A172 (cell line): ENCODE results near the gene ZNF605. TPM values are rescaled to one million over a fixed set of nuclear protein-coding genes. Genes with fewer than 3 reads are reported as not detected.
A peak's percentile ranks its signal among the peaks of the same experiment; 100 is the strongest.
"Not testable (repeated sequence)": the region's sequence is repeated elsewhere in the genome, so short reads cannot be mapped to it uniquely, and the experiment has no call there.

Source experiments
- DNase-seq: peaks from one replicate; pipeline ENCODE4 v3.0.0-alpha.2; 2015; ENCODE audit warnings: low spot score
- total RNA-seq: library from RNA; depleted of rRNA; stranded (reverse); fragments of >200 nt; shearing (Covaris generic); gene quantifications from 2 replicates; pipeline ENCODE4 v1.2.3, GENCODE V29; 2014; rRNA removed

ZNF605 gene
- total RNA-seq, 1 experiment from 2014 or later, result 4.0 TPM

DNA sequence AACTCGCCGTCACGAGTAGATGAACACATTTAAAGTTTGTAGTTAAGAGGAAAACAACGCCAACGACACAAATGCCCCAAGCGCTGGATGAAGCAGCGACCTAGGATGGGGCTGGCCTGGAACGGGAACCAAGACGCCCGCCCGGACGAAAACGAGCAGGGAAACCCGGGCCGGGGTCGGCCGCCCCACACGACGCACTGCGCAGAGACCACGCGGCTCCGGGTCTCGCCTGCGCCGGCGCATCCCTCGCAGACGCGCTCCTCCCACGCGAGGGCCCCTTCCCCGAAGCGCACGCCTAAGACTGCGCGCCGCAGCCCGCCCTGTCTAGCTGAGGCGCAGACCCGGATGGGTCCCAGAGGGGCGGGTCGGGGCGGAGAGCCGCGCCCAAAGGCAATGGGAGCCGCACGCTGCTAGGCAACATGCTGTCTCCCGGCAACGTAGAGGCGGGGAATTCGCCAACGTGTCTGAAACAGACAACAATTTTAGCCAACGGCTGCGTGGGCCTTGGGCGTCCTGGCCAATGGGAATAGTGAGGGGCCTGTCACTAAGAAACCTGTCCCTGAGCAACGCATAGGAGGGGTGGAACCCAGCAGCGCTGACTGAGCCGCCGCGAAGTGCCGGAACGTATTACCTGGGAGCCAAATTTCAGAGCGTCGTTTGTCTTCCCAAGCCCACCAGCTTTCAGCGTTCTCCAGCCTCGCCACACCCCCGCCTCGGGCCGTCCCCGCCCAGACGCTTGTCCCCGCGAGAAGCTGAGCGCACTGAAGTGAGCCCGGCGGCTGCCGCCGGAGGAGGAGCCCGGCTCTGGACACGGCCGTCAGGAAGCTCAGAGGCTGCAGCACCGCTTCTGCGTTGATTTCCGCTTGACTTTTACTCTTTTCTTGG is 47.7 kb downstream of the ZNF605 start:
- DNase-seq, result no peak

DNA sequence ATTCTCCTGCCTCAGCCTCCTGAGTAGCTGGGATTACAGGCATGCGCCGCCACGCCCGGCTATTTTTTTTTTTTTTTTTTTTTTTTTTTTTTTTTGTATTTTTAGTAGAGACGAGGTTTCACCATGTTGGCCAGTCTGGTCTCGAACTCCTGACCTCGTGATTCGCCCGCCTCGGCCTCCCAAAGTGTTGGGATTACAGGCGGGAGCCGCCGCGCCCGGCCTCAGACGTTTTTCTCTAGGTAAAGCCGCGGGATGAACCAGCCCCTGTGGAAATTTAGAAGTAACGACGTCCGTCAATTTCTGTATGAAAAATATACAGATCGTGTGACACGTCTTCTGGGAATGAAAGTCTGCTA is 48.3 kb downstream of the ZNF605 start:
- DNase-seq, result not testable (repeated sequence)

DNA sequence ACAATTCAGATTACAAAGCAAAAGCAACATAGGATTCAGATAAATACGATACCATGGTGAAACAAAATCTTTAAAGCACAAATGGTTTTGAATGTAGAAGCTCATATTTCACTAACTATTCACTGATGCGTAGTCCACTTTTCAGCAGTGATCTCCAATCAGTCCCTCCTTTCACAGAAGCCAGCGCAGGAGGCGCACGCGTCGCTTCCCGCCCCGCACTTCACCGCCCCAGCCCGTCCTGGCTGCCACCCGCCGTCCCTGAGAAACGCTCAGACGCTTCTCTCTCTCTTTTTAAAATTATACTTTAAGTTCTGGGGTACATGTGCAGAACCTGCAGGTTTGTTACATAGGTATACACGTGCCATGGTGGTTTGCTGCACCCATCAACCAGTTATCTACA is 48.9 kb downstream of the ZNF605 start:
- DNase-seq, result no peak

DNA sequence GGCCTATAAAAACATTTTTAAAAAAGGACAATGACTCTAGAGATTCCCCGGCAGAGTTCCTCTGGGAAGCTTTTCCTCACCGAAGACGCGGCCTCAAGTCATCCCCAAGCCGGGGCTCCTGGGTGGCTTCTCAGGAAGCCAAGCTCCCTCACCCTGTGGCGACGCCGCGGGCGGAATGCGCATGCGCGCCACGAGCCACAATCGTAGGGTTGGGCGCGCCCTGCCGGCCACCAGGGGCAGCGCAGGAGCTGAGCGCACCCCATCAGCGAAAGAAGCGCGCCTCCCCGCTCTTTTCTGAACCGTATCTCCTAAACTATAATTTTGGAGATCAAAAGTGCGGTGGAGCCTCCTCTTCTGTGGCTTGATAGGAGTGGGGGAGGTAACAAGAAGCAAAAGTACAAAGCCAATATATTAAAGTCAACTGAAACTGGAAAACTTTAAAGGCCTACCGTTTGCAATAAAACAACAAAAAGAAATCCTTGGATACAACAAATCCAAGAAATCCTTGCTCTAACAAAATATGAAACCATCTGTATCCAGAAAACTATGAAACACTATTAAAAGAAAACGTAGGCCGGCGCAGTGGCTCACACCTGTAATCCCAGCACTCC is 51.3 kb downstream of the ZNF605 start:
- DNase-seq, result no peak

DNA sequence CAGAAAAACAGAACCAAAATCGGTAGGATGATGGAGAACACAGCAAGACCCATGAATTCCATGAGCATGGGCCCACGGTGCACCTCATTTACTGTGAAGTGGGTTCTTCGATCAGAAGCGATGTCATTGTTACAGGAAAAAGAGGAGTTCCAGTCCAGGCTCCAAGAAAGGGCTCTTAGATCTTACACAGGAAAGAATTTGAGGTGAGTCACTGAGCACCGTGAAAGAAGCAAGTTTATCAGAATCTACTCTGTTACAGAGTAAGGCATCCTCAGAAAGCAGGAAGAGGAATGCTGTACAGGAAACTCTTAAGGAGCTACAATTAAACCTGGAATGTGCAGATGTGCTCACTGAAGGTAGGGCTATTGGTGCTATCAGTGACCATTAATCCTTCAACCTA is 57.1 kb downstream of the ZNF605 start:
- DNase-seq, result no peak

DNA sequence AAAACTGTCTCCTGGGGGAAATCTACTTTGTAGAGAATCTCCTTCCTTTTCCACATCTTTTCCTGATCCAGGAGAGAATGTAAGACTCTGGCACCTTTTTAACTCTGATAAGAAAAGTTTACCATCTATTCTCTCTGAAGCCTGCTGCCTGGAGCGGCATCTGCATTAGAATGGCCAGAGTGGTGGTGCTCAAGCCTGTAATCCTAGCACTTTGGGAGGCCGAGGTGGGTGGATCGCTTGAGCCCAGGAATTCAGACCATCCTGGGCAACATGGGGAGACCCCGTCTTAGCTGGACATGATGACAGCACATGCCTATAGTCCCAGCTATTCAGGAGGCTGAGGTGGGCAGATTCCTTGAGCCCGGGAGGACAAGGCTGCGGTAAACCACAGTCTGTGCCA is 67.3 kb downstream of the ZNF605 start:
- DNase-seq, result no peak

DNA sequence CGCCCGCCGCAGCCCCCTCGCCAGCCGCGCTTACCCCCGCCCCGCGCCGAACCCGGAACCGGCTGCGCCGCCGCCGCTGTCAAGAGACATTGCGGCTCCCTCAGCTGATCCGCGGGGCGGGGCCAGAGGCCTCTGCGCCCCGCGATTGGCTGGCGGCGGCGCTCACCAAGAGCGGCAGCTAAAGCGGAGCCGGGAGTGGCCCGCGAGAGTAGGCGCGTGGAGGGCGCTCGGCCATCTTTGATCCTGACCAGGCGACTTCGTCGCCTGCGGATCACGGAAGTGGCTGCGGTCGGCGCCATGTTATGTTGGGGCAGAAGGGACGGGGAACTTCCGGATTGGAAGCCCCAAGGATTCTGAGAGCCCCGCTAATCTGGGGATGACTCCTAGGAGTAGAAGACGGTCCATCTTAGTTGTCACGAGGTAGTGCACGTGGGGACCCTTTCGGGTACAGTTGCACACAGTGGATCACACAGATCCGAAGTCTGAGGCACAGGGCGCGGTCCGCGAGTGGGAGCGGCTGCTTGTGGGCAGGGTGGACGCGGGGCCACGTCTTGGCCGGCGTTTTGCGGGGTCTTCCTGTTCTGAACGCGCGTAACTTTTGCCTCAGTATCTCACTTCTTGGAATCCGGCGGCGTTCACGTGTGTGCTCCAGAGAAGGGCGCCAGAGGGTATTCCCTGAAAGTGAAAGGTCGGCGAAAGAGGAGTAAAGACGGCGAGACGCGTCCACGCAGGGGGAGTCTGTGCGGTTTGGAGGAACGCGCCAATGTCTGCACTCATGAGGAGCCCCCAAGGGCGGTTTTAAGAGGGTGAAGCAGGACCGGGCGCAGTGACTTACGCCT is 68.4 kb downstream of the ZNF605 start, which contains the start of gene CHFR:
Gene CHFR, minus strand, starts transcription at position 93 of the 839 bp plus-strand sequence. CDS start 277 bp downstream, outside the sequence.
- peak; percentile 87 for DNase-seq

DNA sequence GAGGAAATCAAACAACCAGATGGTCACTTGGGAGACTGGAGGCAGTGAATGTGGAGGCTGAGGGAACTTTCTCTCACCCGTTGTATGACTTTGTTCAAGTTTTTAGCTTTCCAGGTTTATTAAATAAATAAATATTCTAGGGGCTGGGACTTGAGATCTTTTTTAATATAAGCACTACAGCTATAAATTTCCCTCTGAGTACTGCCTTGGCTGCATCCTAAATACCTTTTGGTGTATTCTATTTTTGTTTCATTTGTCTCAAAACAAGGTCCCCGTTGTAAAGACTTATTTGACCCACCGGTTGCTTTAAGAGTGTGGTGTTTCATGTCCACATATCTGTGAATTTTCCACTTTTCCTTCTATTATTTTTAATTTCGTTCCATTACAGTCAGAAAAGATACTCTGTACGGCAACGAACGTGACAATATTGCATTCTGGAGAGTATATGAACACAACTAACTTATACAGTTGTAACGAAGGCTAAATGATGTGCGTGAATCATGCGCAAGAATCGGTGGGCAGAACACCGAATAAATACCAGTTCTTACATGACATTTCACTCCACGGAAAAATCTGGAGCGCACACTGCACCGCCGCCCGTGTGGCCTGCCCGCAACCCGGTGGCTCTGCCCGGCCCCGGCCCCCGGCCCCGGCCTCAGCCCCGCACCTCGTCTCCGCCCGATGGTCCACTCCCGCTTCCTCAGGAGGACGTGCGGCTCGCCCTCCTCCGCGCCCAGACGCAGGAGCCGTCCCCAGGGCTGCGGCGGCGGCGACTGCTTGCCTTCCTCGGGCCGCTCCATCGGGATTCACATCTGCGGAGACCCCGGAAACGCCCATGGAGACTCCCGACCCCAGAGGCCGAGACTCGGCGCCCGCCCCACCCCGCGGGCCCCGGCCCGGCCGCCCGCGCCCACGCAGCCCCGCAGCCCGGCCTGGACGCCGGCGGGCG is 69.3 kb downstream of the ZNF605 start:
- no peak for DNase-seq

DNA sequence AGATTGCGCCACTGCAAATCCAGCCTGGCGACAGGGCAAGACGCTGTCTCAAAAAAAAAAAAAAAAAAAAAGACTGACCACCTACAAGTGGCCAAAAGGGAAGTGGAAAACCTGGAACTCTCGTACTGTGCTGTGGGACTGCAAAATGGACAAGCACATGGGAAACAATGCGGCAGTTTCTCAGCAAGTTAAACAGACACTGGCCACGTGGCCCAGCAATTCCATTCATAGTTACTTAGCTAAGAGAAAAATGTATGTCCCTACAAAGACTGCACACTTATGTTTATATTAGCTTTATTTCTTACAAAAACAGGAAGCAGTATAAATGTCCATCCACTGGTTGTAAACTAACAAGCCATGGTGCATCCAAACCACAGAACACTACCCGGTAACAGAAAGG is 74.3 kb downstream of the ZNF605 start:
- DNase-seq, result no peak

DNA sequence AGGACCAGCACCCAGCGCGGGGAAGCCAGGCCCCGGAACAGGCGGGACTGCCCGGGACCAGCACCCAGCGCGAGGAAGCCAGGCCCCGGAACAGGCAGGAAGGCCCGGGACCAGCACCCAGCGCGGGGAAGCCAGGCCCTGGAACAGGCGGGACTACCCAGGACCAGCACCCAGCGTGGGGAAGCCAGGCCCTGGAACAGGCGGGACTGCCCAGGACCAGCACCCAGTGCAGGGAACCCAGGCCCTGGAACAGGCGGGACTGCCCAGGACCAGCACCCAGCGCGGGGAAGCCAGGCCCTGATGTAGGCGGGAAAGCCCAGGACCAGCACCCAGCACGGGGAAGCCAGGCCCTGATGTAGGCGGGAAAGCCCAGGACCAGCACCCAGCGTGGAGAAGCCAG is 81.5 kb downstream of the ZNF605 start:
- DNase-seq, result not testable (repeated sequence)

DNA sequence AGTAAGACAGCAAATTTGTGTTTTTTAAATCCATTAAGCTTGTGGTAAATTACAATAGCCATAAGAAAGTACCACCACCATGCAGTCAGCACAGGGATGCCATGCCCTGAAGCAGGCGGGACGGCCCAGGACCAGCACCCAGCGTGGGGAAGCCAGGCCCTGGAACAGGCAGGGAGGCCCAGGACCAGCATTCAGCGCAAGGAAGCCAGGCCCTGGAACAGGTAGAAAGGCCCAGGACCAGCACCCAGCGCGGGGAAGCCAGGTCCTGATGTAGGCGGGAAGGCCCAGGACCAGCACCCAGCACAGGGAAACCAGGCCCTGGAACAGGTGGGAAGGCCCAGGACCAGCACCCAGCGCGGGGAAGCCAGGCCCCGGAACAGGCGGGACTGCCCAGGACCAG is 81.9 kb downstream of the ZNF605 start:
- DNase-seq, result no peak

DNA sequence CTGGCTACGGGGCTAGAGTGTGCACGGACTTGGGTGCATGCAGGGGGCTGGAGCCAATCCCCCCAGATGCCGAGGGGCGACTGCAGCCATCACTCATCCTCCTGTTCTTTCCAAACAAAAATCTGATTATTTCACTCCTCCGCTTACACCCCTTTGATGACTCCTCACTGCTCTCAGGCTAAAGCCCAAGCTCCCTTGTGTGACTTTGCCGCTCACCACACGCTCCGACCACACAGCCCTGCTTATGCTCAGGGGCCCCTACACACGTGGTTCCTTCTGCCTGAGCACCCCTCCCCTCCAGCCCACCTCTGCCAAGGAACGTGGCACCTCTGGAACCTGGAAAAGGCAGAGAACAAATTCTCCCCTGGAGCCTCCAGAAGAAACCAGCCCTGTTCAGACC is 82.4 kb downstream of the ZNF605 start:
- DNase-seq, result no peak

DNA sequence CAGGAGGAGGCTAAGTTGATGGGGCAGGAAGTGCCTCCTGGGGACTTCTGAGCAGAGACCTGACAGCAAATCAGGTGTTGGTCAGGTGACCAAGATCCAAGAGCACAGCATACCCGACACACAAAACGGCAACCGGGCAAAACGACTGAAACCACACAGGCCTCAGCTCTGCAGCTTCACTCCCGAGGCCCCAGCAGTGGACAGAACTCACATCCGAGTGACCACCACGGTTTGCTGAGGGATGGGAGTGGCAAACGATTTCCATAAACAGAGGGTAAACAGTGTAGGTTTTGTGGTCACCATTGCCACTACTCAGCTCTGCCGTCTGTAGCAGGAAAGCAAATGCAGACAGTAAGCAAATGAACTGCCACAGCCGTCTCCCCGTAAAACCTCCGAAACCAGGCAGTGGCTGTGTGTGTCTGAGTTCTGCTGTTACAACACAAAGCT is 83.1 kb downstream of the ZNF605 start:
- no peak for DNase-seq

DNA sequence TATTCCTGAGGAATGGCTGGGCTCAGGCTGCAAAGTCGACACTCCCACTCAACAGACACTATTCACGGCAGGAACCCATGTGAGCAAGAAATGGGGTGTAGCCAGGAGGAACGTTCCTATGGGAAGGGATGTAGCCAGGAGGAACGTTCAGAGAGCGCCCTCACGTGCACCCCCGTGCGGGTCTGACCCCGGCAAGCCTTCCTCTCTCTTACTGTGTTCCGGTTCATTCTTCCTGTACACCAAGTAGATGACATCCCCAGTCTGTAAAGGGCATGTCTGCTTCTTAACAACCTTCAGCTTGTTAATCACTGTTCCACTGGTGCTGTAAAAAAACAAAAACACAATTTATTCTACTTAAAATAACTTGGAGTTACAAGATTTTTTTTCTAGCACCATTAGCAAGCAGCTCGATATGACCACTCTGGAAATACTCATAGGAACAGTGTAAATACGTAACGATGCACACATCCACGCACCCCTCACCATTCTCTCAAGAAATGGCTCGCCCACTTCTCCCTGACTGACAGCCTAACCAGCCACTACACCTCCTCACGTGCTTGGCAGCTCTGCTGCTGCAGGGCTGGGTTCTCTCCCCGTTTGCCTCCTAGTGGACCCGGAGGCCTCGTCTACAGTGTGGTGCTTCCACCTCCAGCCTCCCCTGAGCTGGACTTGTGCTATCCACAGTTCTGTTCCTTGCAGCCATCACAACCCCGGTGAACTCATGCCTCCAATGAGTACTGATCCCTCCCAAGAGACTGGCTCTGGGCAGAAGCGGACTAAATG is 83.8 kb downstream of the ZNF605 start:
- DNase-seq, result no peak

DNA sequence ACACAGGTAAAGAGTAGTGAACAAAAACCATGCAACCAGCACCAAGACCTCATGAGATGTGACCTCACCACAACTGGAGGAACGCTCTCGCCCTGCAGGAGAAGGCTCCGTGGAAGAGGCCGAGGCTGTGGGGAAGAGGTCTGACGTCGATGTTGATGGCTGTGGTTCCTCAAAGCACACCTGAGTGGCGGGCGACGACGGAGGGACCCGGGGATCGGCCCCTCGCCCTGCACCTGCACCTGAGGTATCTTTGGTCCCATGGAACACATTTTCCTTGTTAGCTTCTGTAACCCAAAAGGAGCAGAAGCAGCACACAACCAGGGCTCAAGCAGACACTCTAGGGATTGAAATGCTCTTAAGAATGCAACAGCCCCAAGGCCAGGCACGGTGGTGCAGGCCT is 86.6 kb downstream of the ZNF605 start:
- DNase-seq, result no peak

Other genes with a start within 250 kb of the ZNF605 start
- 59.8 and 73.4 TPM in 2 replicates for gene PGAM5, start 245.5 kb downstream of the ZNF605 start, total RNA-seq
- gene ANKLE2, start 194.5 kb downstream of the ZNF605 start, total RNA-seq, result 98.6 and 101 TPM in 2 replicates
- 42.6 and 48.9 TPM in 2 replicates for gene GOLGA3, start 127.4 kb downstream of the ZNF605 start, total RNA-seq
- gene CHFR, start 68.7 kb downstream of the ZNF605 start, total RNA-seq, result 11.3 and 13.5 TPM in 2 replicates
- gene ZNF26, start 30.1 kb upstream of the ZNF605 start, total RNA-seq, result 6.4 and 9.0 TPM in 2 replicates
- gene ZNF84, start 81.2 kb upstream of the ZNF605 start, total RNA-seq, result 27.2 and 29.3 TPM in 2 replicates
- gene ZNF140, start 124.6 kb upstream of the ZNF605 start, total RNA-seq, result 12.8 and 19.0 TPM in 2 replicates
- gene ZNF891, start 174.0 kb upstream of the ZNF605 start, total RNA-seq, result 0.86 and 1.1 TPM in 2 replicates
- 4.6 and 6.3 TPM in 2 replicates for gene ZNF10, start 174.3 kb upstream of the ZNF605 start, total RNA-seq
- gene ZNF268, start 225.2 kb upstream of the ZNF605 start, total RNA-seq, result 12.9 and 17.5 TPM in 2 replicates